Smooth muscle cell (in vitro differentiated cells): Measurements from ENCODE around the gene AGBL4. TPM values are rescaled to one million over a fixed set of nuclear protein-coding genes. Genes with fewer than 3 reads are reported as not detected.

Experiments
- DNase-seq: peaks from one replicate; lab custom pipeline; 2025; ENCODE audit not compliant: unreplicated experiment; lab: John Stamatoyannopoulos, UW
- H2AFZ ChIP-seq: fragments of 200-600 bp; sonication (generic); 2 replicates; pipeline ENCODE4 v1.6.0; 2016; ENCODE audit warnings: antibody characterized with exemption, low read depth, mild to moderate bottlenecking
- H3F3A ChIP-seq: fragments of 200-600 bp; sonication (generic); 2 replicates; pipeline ENCODE4 v1.6.0; 2017; ENCODE audit warnings: antibody characterized with exemption, low read depth
- H3K27ac ChIP-seq: fragments of 200-600 bp; sonication (generic); 2 replicates; pipeline ENCODE4 v1.5.1; 2016; ENCODE audit warnings: low read depth, mild to moderate bottlenecking
- H3K27me3 ChIP-seq: fragments of 200-600 bp; sonication (generic); 2 replicates; pipeline ENCODE4 v1.6.1; 2016; ENCODE audit warnings: low read depth, mild to moderate bottlenecking
- H3K36me3 ChIP-seq: fragments of 200-600 bp; sonication (generic); 2 replicates; pipeline ENCODE4 v1.5.1; 2016; ENCODE audit warnings: low read depth
- H3K4me1 ChIP-seq: fragments of 200-600 bp; sonication (generic); 2 replicates; pipeline ENCODE4 v1.5.1; 2016; ENCODE audit warnings: low read depth
- H3K4me2 ChIP-seq: fragments of 200-600 bp; sonication (generic); 2 replicates; pipeline ENCODE4 v1.6.0; 2016; ENCODE audit warnings: mild to moderate bottlenecking
- H3K4me3 ChIP-seq: fragments of 200-600 bp; sonication (generic); 2 replicates; pipeline ENCODE4 v1.5.1; 2016; ENCODE audit warnings: mild to moderate bottlenecking
- H3K79me2 ChIP-seq: fragments of 200-600 bp; sonication (generic); 2 replicates; pipeline ENCODE4 v1.6.0; 2016; ENCODE audit warnings: low read depth, mild to moderate bottlenecking
- H3K9ac ChIP-seq: fragments of 200-600 bp; sonication (generic); 2 replicates; pipeline ENCODE4 v1.6.0; 2016; ENCODE audit warnings: low read depth
- H3K9me3 ChIP-seq: fragments of 200-600 bp; sonication (generic); replicated peaks from 2 replicates; pipeline ENCODE4 v1.5.1; 2016; ENCODE audit warnings: low read depth
- H4K20me1 ChIP-seq: fragments of 200-600 bp; sonication (generic); 2 replicates; pipeline ENCODE4 v1.6.0; 2016; ENCODE audit warnings: low read depth
- CTCF ChIP-seq: fragments of 200-600 bp; sonication (generic); IDR thresholded peaks from 2 replicates; pipeline ENCODE4 v1.5.1; 2017; ENCODE audit warnings: borderline replicate concordance, mild to moderate bottlenecking, antibody characterized with exemption; ENCODE audit not compliant: insufficient read depth, poor library complexity, severe bottlenecking
- WGBS: methylation state at CpG from one replicate; pipeline ENCODE4 v1.1.7; 2016; ENCODE audit warnings: low lambda C conversion rate; 5-methylcytosine and 5-hydroxymethylcytosine counted together
- polyA plus RNA-seq: library from polyadenylated mRNA; unstranded; fragments of >200 nt; fragmentation: Nextera tagmentation; extraction: Ambion mirVana; gene quantifications from 2 replicates; pipeline ENCODE4 v1.2.1, GENCODE V29; 2016
- total RNA-seq: library from RNA; depleted of rRNA; stranded (reverse); fragments of >200 nt; gene quantifications from 2 replicates; pipeline ENCODE4 v1.2.3, GENCODE V29; 2014

AGBL4 gene
- total and polyA plus RNA-seq, 2 experiments from 2014 or later = 0.29 TPM; not detected in 1

- DNase-seq = no peak
- 38% methylated on average over 7 of the region's 7 CpGs for WGBS
- Histone ChIP-seq H3K79me2 (no peaks in the 10 kb centered on the region), H3K9ac (no peak overlapping the region), H3K27me3 (no peaks in the 10 kb centered on the region), H4K20me1 (peaks cover 4% of the 10 kb centered on the region), H3K4me3 (no peak overlapping the region), H3K9me3 (no peaks in the 10 kb centered on the region), H2AFZ (no peak overlapping the region), H3F3A (no peaks in the 10 kb centered on the region), H3K36me3 (no peaks in the 10 kb centered on the region), H3K4me1 (no peaks in the 10 kb centered on the region), H3K27ac (peak overlapping the region; percentile 3), H3K4me2 (peak overlapping the region; percentile 5)
- no peak for TF ChIP-seq CTCF
Measured at GRCh38 chr1:48760857-48761256, 1262.9 kb downstream of the AGBL4 start.

- Histone ChIP-seq H3K9ac (no peak overlapping the region), H3F3A (no peaks in the 10 kb centered on the region), H3K4me1 (no peaks in the 10 kb centered on the region), H3K36me3 (no peaks in the 10 kb centered on the region), H3K27me3 (no peaks in the 10 kb centered on the region), H3K4me2 (no peak overlapping the region), H3K27ac (no peak overlapping the region), H3K79me2 (no peaks in the 10 kb centered on the region), H2AFZ (no peak overlapping the region), H4K20me1 (peaks cover 4% of the 10 kb centered on the region), H3K9me3 (no peaks in the 10 kb centered on the region), H3K4me3 (no peak overlapping the region)
- no peak for TF ChIP-seq CTCF
- no peak for DNase-seq
- 97% methylated on average over 18 of the region's 18 CpGs for WGBS
Measured at GRCh38 chr1:48758976-48759375, 1264.8 kb downstream of the AGBL4 start.

GRCh38 chr1:48757363-48757762, 1266.4 kb downstream of the AGBL4 start:
- Histone ChIP-seq H3F3A (no peaks in the 10 kb centered on the region), H3K27ac (no peak overlapping the region), H3K4me3 (no peak overlapping the region), H3K9ac (no peak overlapping the region), H3K9me3 (no peaks in the 10 kb centered on the region), H3K4me1 (no peaks in the 10 kb centered on the region), H3K79me2 (no peaks in the 10 kb centered on the region), H3K36me3 (no peaks in the 10 kb centered on the region), H3K4me2 (no peak overlapping the region), H3K27me3 (no peaks in the 10 kb centered on the region), H2AFZ (no peak overlapping the region), H4K20me1 (peaks cover 4% of the 10 kb centered on the region)
- DNase-seq = no peak
- TF ChIP-seq CTCF = no peak
- 98% methylated on average over 2 of the region's 2 CpGs for WGBS

- Histone ChIP-seq H3K4me3 (no peak overlapping the region), H3K27me3 (no peaks in the 10 kb centered on the region), H3K4me2 (no peak overlapping the region), H3K36me3 (no peaks in the 10 kb centered on the region), H3K79me2 (no peaks in the 10 kb centered on the region), H3K9me3 (no peaks in the 10 kb centered on the region), H3F3A (no peaks in the 10 kb centered on the region), H3K4me1 (no peaks in the 10 kb centered on the region), H2AFZ (no peak overlapping the region), H3K9ac (no peak overlapping the region), H3K27ac (no peak overlapping the region), H4K20me1 (peaks cover 4% of the 10 kb centered on the region)
- TF ChIP-seq CTCF = no peak
- DNase-seq = no peak
- WGBS = 100% methylated on average over 1 of the region's 1 CpG
Measured at GRCh38 chr1:48756683-48757316, 1267.0 kb downstream of the AGBL4 start.
